ENCODE results near the gene PILRB. TPM values are rescaled to one million over a fixed set of nuclear protein-coding genes. Genes with fewer than 3 reads are reported as not detected.
"Not testable (repeated sequence)": the region's sequence is repeated elsewhere in the genome, so short reads cannot be mapped to it uniquely, and the experiment has no call there.

PILRB gene
- total RNA-seq, 6 experiments from 2014 or later: 12.0 to 36.2 (median 22.7) TPM

- 0% methylated on average over 3 of the region's 5 CpGs for WGBS (ENCODE audit: insufficient coverage, low coverage, low lambda C conversion rate, missing lambda C conversion rate)
- DNase-seq: peak; percentile 79 to 86 (median 81)
- H3K4me3 ChIP-seq; H3K9me3 ChIP-seq; H3K27ac ChIP-seq; intact Hi-C loops (cut with DNase I); H3K27me3 ChIP-seq: not testable (repeated sequence)
- Histone ChIP-seq H3K4me1 (peaks cover 0 to 11% (median under 1%) of the 10 kb centered on the region in 4 donors), H3K36me3 (peaks cover 0 to 51% (median 27%) of the 10 kb centered on the region in 4 donors)
- peak; percentile 54 to 66 (median 58) for ATAC-seq
- peak; percentile 46 to 58 (median 52) for TF ChIP-seq CTCF (IDR thresholded peaks at IDR 0.05)
Measured at GRCh38 chr7:100345288-100345672, 12.6 kb upstream of the PILRB start.

GRCh38 chr7:100346921-100347320 lies 11.0 kb upstream of the PILRB start:
- no peaks in the 10 kb centered on the region for H3K9me3 ChIP-seq
- no peak for TF ChIP-seq POLR2A (IDR thresholded peaks at IDR 0.05)
- TF ChIP-seq CTCF (IDR thresholded peaks at IDR 0.05): no peak
- intact Hi-C loops (cut with DNase I): no loop called here
- DNase-seq (no peak), ATAC-seq (no peak)
- H3K4me3 ChIP-seq: no peak overlapping the region
- no peaks in the 10 kb centered on the region for H3K27me3 ChIP-seq
- H3K4me1 ChIP-seq: peaks cover 0 to 11% (median under 1%) of the 10 kb centered on the region in 4 donors
- no peak overlapping the region for H3K27ac ChIP-seq
- H3K36me3 ChIP-seq: peaks cover 0 to 61% (median 30%) of the 10 kb centered on the region in 4 donors

GRCh38 chr7:100348805-100349204 lies 9.1 kb upstream of the PILRB start:
- DNase-seq (no peak), ATAC-seq (no peak)
- peaks cover 0 to 71% (median 30%) of the 10 kb centered on the region in 4 donors for H3K36me3 ChIP-seq
- H3K4me1 ChIP-seq: peaks cover 0 to 9% (median under 1%) of the 10 kb centered on the region in 4 donors
- intact Hi-C loops (cut with DNase I): no loop called here
- no peak overlapping the region for H3K27ac ChIP-seq
- TF ChIP-seq POLR2A (IDR thresholded peaks at IDR 0.05) (no peak), CTCF (IDR thresholded peaks at IDR 0.05) (no peak)
- H3K4me3 ChIP-seq: no peak overlapping the region
- H3K27me3 ChIP-seq: no peaks in the 10 kb centered on the region
- H3K9me3 ChIP-seq: no peaks in the 10 kb centered on the region

DNA sequence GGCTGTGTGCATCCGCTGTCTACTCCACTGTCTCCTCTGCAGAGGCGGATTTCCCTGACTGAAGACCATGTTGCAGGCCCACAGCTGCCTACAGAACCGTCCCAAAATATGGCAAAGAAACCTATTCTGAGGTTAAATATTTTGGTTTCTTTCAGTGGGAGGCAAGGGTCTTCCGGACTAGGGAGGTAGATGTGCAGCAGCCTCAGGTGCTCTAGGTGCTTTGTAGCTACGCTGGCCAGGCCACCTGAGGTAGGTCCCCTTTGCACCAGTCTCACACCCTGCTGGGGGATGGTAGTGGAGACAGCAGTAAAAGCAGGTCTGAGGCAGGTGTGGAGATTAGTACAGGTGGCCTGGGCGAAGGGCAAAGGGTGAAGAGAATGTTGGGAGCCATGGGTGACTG lies 8.2 kb upstream of the PILRB start:
- no peak for DNase-seq
- Histone ChIP-seq H3K27me3 (no peaks in the 10 kb centered on the region), H3K4me3 (no peak overlapping the region), H3K27ac (no peak overlapping the region), H3K9me3 (no peaks in the 10 kb centered on the region), H3K36me3 (peaks cover 0 to 80% (median 29%) of the 10 kb centered on the region in 4 donors), H3K4me1 (peaks cover 0 to under 1% (median under 1%) of the 10 kb centered on the region in 4 donors)
- WGBS (ENCODE audit: insufficient coverage, low coverage, low lambda C conversion rate, missing lambda C conversion rate): 90% methylated on average over 2 of the region's 6 CpGs
- intact Hi-C loops (cut with DNase I): no loop called here
- ATAC-seq: no peak
- TF ChIP-seq POLR2A (IDR thresholded peaks at IDR 0.05): no peak
- TF ChIP-seq CTCF (IDR thresholded peaks at IDR 0.05): no peak

DNA sequence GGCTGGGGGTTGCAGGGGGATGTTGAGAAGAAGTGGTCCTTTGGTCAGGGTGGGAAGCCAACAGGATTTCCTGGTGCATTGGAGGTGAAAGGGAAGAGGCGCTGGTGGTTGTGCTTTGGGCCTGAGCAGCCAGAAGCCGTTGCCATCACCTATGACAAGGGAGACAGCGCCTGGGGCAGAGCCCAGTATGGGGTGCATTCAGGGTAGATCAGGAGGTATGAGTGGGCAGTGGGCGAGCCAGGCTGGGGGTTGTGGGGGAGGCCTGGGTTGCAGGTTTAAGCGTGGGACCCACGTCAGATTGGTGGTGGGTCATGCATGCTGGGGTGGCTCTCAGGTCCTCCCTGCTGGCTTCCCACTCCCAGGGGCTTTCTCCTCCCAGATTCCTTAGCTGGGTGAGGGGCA lies 6.3 kb upstream of the PILRB start:
- no peak for ATAC-seq

GRCh38 chr7:100352230-100352781 lies 5.6 kb upstream of the PILRB start:
- H3K9me3 ChIP-seq; H3K4me1 ChIP-seq; intact Hi-C loops (cut with DNase I); H3K4me3 ChIP-seq; H3K27ac ChIP-seq; H3K27me3 ChIP-seq; DNase-seq: not testable (repeated sequence)
- WGBS (ENCODE audit: insufficient coverage, low coverage, low lambda C conversion rate, missing lambda C conversion rate): 100% methylated on average over 2 of the region's 18 CpGs
- H3K36me3 ChIP-seq: peaks cover 0 to 86% (median 29%) of the 10 kb centered on the region in 4 donors
- peak in 3 of 4 donors; percentile 22 to 42 (median 22) for ATAC-seq

More for the DNA sequence above, 6.3 kb upstream of the PILRB start:
- Histone ChIP-seq H3K36me3 (peaks cover 0 to 86% (median 30%) of the 10 kb centered on the region in 4 donors), H3K27ac (no peak overlapping the region), H3K4me1 (no peaks in the 10 kb centered on the region), H3K27me3 (no peaks in the 10 kb centered on the region), H3K4me3 (no peak overlapping the region), H3K9me3 (no peaks in the 10 kb centered on the region)
- no peak for DNase-seq
- intact Hi-C loops (cut with DNase I): no loop called here
- no peak for TF ChIP-seq POLR2A (IDR thresholded peaks at IDR 0.05)
- TF ChIP-seq CTCF (IDR thresholded peaks at IDR 0.05): no peak
- 86% methylated on average over 3 of the region's 6 CpGs for WGBS (ENCODE audit: insufficient coverage, low coverage, low lambda C conversion rate, missing lambda C conversion rate)

Data from right lobe of liver (tissue), 6 donors.